ENCODE results near the gene TSPAN9.

DNA sequence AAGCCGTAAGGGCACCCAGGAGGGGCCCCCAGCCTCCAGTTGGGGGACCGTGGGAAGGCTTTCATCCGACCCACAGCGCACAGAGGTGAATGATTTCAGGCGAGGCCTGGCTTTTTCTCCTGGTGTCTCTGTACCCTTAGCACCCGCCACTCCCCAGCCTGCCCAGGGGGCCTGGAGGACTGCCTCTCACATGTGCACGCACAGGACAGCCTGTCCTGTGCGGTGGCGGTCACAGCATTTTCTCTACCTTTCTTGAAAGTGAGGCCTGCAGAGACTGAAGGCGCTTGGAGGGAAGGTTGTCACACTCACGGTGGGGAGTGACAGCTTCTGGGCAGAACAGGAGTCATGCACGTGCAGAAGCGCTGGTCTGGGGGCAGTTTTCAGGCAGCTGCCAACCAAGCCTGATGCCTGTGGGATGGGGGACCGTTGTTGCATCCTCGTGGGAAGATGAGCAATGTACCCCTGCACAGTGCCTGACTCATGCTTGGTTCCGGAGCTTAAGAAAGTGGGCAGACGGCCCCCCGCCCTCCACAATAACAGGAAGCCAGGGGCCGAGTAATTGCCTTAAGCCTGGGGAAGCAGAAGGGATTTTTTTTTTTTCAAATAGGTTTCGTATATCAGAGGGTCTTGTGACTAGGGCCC lies 148.1 kb downstream of the TSPAN9 start:
- TF ChIP-seq, protein P1, sequence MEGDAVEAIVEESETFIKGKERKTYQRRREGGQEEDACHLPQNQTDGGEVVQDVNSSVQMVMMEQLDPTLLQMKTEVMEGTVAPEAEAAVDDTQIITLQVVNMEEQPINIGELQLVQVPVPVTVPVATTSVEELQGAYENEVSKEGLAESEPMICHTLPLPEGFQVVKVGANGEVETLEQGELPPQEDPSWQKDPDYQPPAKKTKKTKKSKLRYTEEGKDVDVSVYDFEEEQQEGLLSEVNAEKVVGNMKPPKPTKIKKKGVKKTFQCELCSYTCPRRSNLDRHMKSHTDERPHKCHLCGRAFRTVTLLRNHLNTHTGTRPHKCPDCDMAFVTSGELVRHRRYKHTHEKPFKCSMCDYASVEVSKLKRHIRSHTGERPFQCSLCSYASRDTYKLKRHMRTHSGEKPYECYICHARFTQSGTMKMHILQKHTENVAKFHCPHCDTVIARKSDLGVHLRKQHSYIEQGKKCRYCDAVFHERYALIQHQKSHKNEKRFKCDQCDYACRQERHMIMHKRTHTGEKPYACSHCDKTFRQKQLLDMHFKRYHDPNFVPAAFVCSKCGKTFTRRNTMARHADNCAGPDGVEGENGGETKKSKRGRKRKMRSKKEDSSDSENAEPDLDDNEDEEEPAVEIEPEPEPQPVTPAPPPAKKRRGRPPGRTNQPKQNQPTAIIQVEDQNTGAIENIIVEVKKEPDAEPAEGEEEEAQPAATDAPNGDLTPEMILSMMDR (IDR thresholded peaks at IDR 0.05; ENCODE audit: low read depth, low read length, poor library complexity, severe bottlenecking) = no peak
- TF ChIP-seq EZH2phosphoT487 (IDR thresholded peaks at IDR 0.05; ENCODE audit: borderline replicate concordance, low read length) = no peak

Measured in DOHH2 (cell line).